ENCODE data around the gene TTLL11.

DNA sequence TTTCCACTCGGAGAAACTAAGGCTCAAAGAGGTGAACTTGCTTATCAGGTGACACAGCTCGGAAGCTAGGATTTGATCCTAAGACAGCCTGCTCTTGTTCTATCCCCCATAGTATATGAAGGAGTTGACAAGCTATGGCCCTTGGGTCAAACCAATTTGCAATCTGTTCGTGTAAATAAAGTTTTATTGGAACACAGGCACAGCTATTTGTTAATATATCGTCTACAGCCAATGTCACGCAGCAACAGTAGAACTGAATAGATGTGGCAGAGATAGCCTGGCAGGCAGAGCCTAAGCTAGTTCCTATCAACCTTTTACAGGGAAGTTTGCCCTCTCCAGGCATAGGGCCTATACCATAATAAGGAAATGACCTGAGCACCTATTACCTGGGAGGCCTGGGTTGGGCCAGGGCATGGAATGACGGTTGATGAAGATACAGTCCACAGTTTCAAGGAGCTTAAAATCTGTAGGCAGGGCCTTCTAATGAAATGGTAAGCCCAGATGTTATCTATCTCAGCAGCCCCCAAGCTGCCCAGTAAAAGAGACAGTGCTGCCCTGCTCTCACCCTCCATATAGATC lies 179.0 kb downstream of the TTLL11 start:
- TF ChIP-seq, protein P1, sequence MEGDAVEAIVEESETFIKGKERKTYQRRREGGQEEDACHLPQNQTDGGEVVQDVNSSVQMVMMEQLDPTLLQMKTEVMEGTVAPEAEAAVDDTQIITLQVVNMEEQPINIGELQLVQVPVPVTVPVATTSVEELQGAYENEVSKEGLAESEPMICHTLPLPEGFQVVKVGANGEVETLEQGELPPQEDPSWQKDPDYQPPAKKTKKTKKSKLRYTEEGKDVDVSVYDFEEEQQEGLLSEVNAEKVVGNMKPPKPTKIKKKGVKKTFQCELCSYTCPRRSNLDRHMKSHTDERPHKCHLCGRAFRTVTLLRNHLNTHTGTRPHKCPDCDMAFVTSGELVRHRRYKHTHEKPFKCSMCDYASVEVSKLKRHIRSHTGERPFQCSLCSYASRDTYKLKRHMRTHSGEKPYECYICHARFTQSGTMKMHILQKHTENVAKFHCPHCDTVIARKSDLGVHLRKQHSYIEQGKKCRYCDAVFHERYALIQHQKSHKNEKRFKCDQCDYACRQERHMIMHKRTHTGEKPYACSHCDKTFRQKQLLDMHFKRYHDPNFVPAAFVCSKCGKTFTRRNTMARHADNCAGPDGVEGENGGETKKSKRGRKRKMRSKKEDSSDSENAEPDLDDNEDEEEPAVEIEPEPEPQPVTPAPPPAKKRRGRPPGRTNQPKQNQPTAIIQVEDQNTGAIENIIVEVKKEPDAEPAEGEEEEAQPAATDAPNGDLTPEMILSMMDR (IDR thresholded peaks at IDR 0.05): no peak
- TF ChIP-seq POLR2A (IDR thresholded peaks at IDR 0.05): no peak

Data from Peyer's patch (tissue), 4 donors.